ENCODE results near the gene RTN4. TPM values are rescaled to one million over a fixed set of nuclear protein-coding genes. Genes with fewer than 3 reads are reported as not detected.

The RTN4 gene
- total RNA-seq, 1 donor from 2014 or later = 604 TPM

- DNase-seq (ENCODE audit: low read depth) = no peak
Measured at GRCh38 chr2:55033921-55034320, 16.3 kb downstream of the RTN4 start.

GRCh38 chr2:55033076-55033742, 17.0 kb downstream of the RTN4 start:
- DNase-seq (ENCODE audit: low read depth) = no peak

- no peak for DNase-seq (ENCODE audit: low read depth)
Measured at GRCh38 chr2:55031505-55031904, 18.7 kb downstream of the RTN4 start.

- no peak for DNase-seq (ENCODE audit: low read depth)
Measured at GRCh38 chr2:55030766-55031165, 19.5 kb downstream of the RTN4 start.

GRCh38 chr2:55029098-55029497, 21.2 kb downstream of the RTN4 start:
- DNase-seq (ENCODE audit: low read depth) = no peak

GRCh38 chr2:55027226-55027625, 23.0 kb downstream of the RTN4 start:
- no peak for DNase-seq (ENCODE audit: low read depth)

- DNase-seq (ENCODE audit: low read depth) = peak; percentile 41
Measured at GRCh38 chr2:55026202-55026601, 24.0 kb downstream of the RTN4 start.

GRCh38 chr2:55025627-55026026, 24.6 kb downstream of the RTN4 start:
- no peak for DNase-seq (ENCODE audit: low read depth)

GRCh38 chr2:55025082-55025481, 25.2 kb downstream of the RTN4 start:
- no peak for DNase-seq (ENCODE audit: low read depth)

GRCh38 chr2:55022476-55022875, 27.8 kb downstream of the RTN4 start:
- DNase-seq (ENCODE audit: low read depth) = no peak

- no peak for DNase-seq (ENCODE audit: low read depth)
Measured at GRCh38 chr2:55019526-55020258, 30.6 kb downstream of the RTN4 start.

- no peak for DNase-seq (ENCODE audit: low read depth)
Measured at GRCh38 chr2:55018619-55019018, 31.6 kb downstream of the RTN4 start.

GRCh38 chr2:55017880-55018279, 32.4 kb downstream of the RTN4 start:
- DNase-seq (ENCODE audit: low read depth) = no peak

- DNase-seq (ENCODE audit: low read depth) = no peak
Measured at GRCh38 chr2:55017428-55017827, 32.8 kb downstream of the RTN4 start.

GRCh38 chr2:55014962-55015939, 35.0 kb downstream of the RTN4 start:
- peak; percentile 94 for DNase-seq (ENCODE audit: low read depth)

- peak; percentile 37 for DNase-seq (ENCODE audit: low read depth)
Measured at GRCh38 chr2:55013936-55014335, 36.3 kb downstream of the RTN4 start.

- no peak for DNase-seq (ENCODE audit: low read depth)
Measured at GRCh38 chr2:55012672-55013484, 37.4 kb downstream of the RTN4 start.

- peak; percentile 73 for DNase-seq (ENCODE audit: low read depth)
Measured at GRCh38 chr2:55011831-55012671, 38.2 kb downstream of the RTN4 start.

- peak; percentile 74 for DNase-seq (ENCODE audit: low read depth)
Measured at GRCh38 chr2:55010915-55011314, 39.3 kb downstream of the RTN4 start.

GRCh38 chr2:55010149-55010591, 40.1 kb downstream of the RTN4 start:
- peak; percentile 81 for DNase-seq (ENCODE audit: low read depth)
